Measurements from ENCODE around the gene PLPPR1. TPM values are rescaled to one million over a fixed set of nuclear protein-coding genes. Genes with fewer than 3 reads are reported as not detected.

The PLPPR1 gene
- total RNA-seq, 2 experiments from 2014 or later = not detected

- no peak overlapping the region for H3K27ac Mint-ChIP-seq
- intact Hi-C loops (cut with micrococcal nuclease) = no loop called here
- no peaks in the 10 kb centered on the region for H3K27me3 Mint-ChIP-seq
- TF ChIP-seq, protein P1, sequence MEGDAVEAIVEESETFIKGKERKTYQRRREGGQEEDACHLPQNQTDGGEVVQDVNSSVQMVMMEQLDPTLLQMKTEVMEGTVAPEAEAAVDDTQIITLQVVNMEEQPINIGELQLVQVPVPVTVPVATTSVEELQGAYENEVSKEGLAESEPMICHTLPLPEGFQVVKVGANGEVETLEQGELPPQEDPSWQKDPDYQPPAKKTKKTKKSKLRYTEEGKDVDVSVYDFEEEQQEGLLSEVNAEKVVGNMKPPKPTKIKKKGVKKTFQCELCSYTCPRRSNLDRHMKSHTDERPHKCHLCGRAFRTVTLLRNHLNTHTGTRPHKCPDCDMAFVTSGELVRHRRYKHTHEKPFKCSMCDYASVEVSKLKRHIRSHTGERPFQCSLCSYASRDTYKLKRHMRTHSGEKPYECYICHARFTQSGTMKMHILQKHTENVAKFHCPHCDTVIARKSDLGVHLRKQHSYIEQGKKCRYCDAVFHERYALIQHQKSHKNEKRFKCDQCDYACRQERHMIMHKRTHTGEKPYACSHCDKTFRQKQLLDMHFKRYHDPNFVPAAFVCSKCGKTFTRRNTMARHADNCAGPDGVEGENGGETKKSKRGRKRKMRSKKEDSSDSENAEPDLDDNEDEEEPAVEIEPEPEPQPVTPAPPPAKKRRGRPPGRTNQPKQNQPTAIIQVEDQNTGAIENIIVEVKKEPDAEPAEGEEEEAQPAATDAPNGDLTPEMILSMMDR (IDR thresholded peaks at IDR 0.05) = no peak
- ChIA-PET CTCF (no interaction called here), POLR2A (no interaction called here)
- no peaks in the 10 kb centered on the region for H3K9me3 Mint-ChIP-seq
- no peaks in the 10 kb centered on the region for H3K36me3 Mint-ChIP-seq (ENCODE audit: low read depth)
- H3K4me1 Mint-ChIP-seq (ENCODE audit: low read depth) = no peaks in the 10 kb centered on the region
- DNase-seq (no peak), ATAC-seq (no peak)
- H3K4me3 Mint-ChIP-seq = no peak overlapping the region
These were observed 331.2 kb downstream of the PLPPR1 start for GRCh38 chr9:101359679-101360078.

GRCh38 chr9:101360647-101361046 is 332.1 kb downstream of the PLPPR1 start:
- TF ChIP-seq, protein P1 (IDR thresholded peaks at IDR 0.05) = no peak
- CTCF ChIA-PET = no interaction called here
- no peaks in the 10 kb centered on the region for H3K36me3 Mint-ChIP-seq (ENCODE audit: low read depth)
- POLR2A ChIA-PET = no interaction called here
- DNase-seq (no peak), ATAC-seq (no peak)
- intact Hi-C loops (cut with micrococcal nuclease) = no loop called here
- no peaks in the 10 kb centered on the region for H3K9me3 Mint-ChIP-seq
- H3K4me1 Mint-ChIP-seq (ENCODE audit: low read depth) = no peaks in the 10 kb centered on the region
- H3K4me3 Mint-ChIP-seq = no peak overlapping the region
- no peaks in the 10 kb centered on the region for H3K27me3 Mint-ChIP-seq
- H3K27ac Mint-ChIP-seq = no peak overlapping the region

- peaks cover 2% of the 10 kb centered on the region for H3K27me3 Mint-ChIP-seq
- TF ChIP-seq, protein P1 (IDR thresholded peaks at IDR 0.05) = no peak
- H3K4me3 Mint-ChIP-seq = no peak overlapping the region
- ChIA-PET CTCF (no interaction called here), POLR2A (no interaction called here)
- intact Hi-C loops (cut with micrococcal nuclease) = no loop called here
- H3K36me3 Mint-ChIP-seq (ENCODE audit: low read depth) = no peaks in the 10 kb centered on the region
- no peaks in the 10 kb centered on the region for H3K9me3 Mint-ChIP-seq
- no peak overlapping the region for H3K27ac Mint-ChIP-seq
- H3K4me1 Mint-ChIP-seq (ENCODE audit: low read depth) = no peaks in the 10 kb centered on the region
- DNase-seq (no peak), ATAC-seq (no peak)
These were observed 333.9 kb downstream of the PLPPR1 start for GRCh38 chr9:101362450-101362849.

GRCh38 chr9:101365181-101365580 is 336.7 kb downstream of the PLPPR1 start:
- no peak overlapping the region for H3K27ac Mint-ChIP-seq
- no peak overlapping the region for H3K4me3 Mint-ChIP-seq
- ChIA-PET POLR2A (no interaction called here), CTCF (interaction anchor here (1.0 to 1.1 kb wide), 2 partner anchors 13 to 23 kb away, joined by 3 to 4 read pairs; no protein-coding TSS in a partner anchor)
- H3K36me3 Mint-ChIP-seq (ENCODE audit: low read depth) = no peaks in the 10 kb centered on the region
- peaks cover 4% of the 10 kb centered on the region for H3K27me3 Mint-ChIP-seq
- TF ChIP-seq, protein P1 (IDR thresholded peaks at IDR 0.05) = no peak
- DNase-seq (no peak), ATAC-seq (no peak)
- H3K4me1 Mint-ChIP-seq (ENCODE audit: low read depth) = no peaks in the 10 kb centered on the region
- intact Hi-C loops (cut with micrococcal nuclease) = no loop called here
- no peaks in the 10 kb centered on the region for H3K9me3 Mint-ChIP-seq

GRCh38 chr9:101366038-101366756 is 337.7 kb downstream of the PLPPR1 start:
- H3K27me3 Mint-ChIP-seq = peaks cover 4% of the 10 kb centered on the region
- POLR2A ChIA-PET = no interaction called here
- ATAC-seq (no peak), DNase-seq (no peak)
- intact Hi-C loops (cut with micrococcal nuclease) = no loop called here
- H3K36me3 Mint-ChIP-seq (ENCODE audit: low read depth) = no peaks in the 10 kb centered on the region
- no peaks in the 10 kb centered on the region for H3K9me3 Mint-ChIP-seq
- no peak overlapping the region for H3K4me3 Mint-ChIP-seq
- TF ChIP-seq, protein P1 (IDR thresholded peaks at IDR 0.05) = no peak
- no peak overlapping the region for H3K27ac Mint-ChIP-seq
- no peaks in the 10 kb centered on the region for H3K4me1 Mint-ChIP-seq (ENCODE audit: low read depth)
- CTCF ChIA-PET = interaction anchor here (1.1 kb wide), 1 partner anchor 14 kb away, joined by 3 read pairs; no protein-coding TSS in a partner anchor

Measured in activated CD8-positive, alpha-beta T cell treated with anti-CD3 and anti-CD28 coated beads for 36 hours (primary cell).